CD8-positive, alpha-beta memory T cell (primary cell): ENCODE measurements around the gene SMAP1. TPM values are rescaled to one million over a fixed set of nuclear protein-coding genes. Genes with fewer than 3 reads are reported as not detected.

Experiments
- CTCF ChIA-PET: fragments of 350-600 bp; sonication (Branson Sonifier 250); formaldehyde crosslinking; loops from one replicate; lab custom pipeline; 2021; ENCODE audit warnings: antibody characterized with exemption; lab: Charles Lee
- POLR2A ChIA-PET: fragments of 350-600 bp; sonication (Branson Sonifier 250); formaldehyde crosslinking; loops from one replicate; lab custom pipeline; 2021; ENCODE audit warnings: antibody characterized with exemption; lab: Charles Lee
- DNase-seq, 5 donors: peaks; one replicate each; pipeline versions ENCODE4 v3.0.0 to v3.0.0-alpha.2; 2020 to 2022; ENCODE audit warnings: mixed read lengths in 1 of 5
- H3K27ac ChIP-seq: one replicate; pipeline ENCODE4 v1.7.0; 2013; ENCODE audit warnings: low read depth, mild to moderate bottlenecking, low read length, moderate library complexity
- H3K27me3 ChIP-seq: 2 replicates; pipeline ENCODE4 v1.7.0; 2013; ENCODE audit warnings: low read length, mild to moderate bottlenecking; ENCODE audit not compliant: insufficient read depth, poor library complexity, severe bottlenecking
- H3K36me3 ChIP-seq: 2 replicates; pipeline ENCODE4 v1.7.0; 2013; ENCODE audit warnings: mild to moderate bottlenecking, low read length, moderate library complexity; ENCODE audit not compliant: insufficient read depth
- H3K4me1 ChIP-seq: 2 replicates; pipeline ENCODE4 v1.7.0; 2013; ENCODE audit warnings: mild to moderate bottlenecking, low read length, moderate library complexity; ENCODE audit not compliant: insufficient read depth
- H3K4me3 ChIP-seq: 2 replicates; pipeline ENCODE4 v1.7.0; 2013; ENCODE audit warnings: mild to moderate bottlenecking, low read length
- H3K9me3 ChIP-seq: 2 replicates; pipeline ENCODE4 v1.7.0; 2013; ENCODE audit warnings: mild to moderate bottlenecking, low read length
- H3K27ac Mint-ChIP-seq, 8 donors: one replicate each; pipeline ENCODE4 v1.8.0; 2020 to 2021; ENCODE audit warnings: mixed read lengths in 8 of 8, mild to moderate bottlenecking in 6 of 8, inconsistent platforms in 3 of 8, moderate library complexity in 3 of 8
- H3K27me3 Mint-ChIP-seq, 2 donors: one replicate each; pipeline ENCODE4 v1.8.0; 2020 to 2021; ENCODE audit warnings: mixed read lengths in 2 of 2, mild to moderate bottlenecking in 1 of 2, moderate library complexity in 1 of 2
- H3K36me3 Mint-ChIP-seq, 3 donors: one replicate each; pipeline ENCODE4 v1.8.0; 2020 to 2021; ENCODE audit warnings: mixed read lengths in 3 of 3, inconsistent platforms in 1 of 3, mild to moderate bottlenecking in 1 of 3
- H3K4me1 Mint-ChIP-seq, 3 donors: one replicate each; pipeline ENCODE4 v1.8.0; 2020 to 2021; ENCODE audit warnings: mixed read lengths in 3 of 3, inconsistent platforms in 1 of 3, mild to moderate bottlenecking in 1 of 3
- H3K4me3 Mint-ChIP-seq, 7 donors: one replicate each; pipeline ENCODE4 v1.8.0; 2020 to 2021; ENCODE audit warnings: mixed read lengths in 7 of 7, mild to moderate bottlenecking in 6 of 7, moderate library complexity in 4 of 7, inconsistent platforms in 2 of 7
- H3K9me3 Mint-ChIP-seq, 5 donors: one replicate each; pipeline ENCODE4 v1.8.0; 2020 to 2022; ENCODE audit warnings: mixed read lengths in 5 of 5, mild to moderate bottlenecking in 3 of 5, moderate library complexity in 2 of 5, inconsistent platforms in 1 of 5
- polyA plus RNA-seq: library from polyadenylated mRNA; unstranded; fragments of 300-500 nt; fragmentation: Illumina TruSeq; gene quantifications from one replicate; pipeline ENCODE4 v1.2.3, GENCODE V29; 2021
- total RNA-seq, 2 experiments: library from RNA; stranded (reverse); gene quantifications; one replicate each; pipeline ENCODE4 v1.2.3, GENCODE V29; 2021

Gene SMAP1
- total and polyA plus RNA-seq, 3 experiments from 2014 or later: 20.1 to 29.8 (median 23.8) TPM

GRCh38 chr6:70886661-70887060 is 219.0 kb downstream of the SMAP1 start:
- ChIA-PET CTCF (interaction anchor here (0.7 to 1.1 kb wide), 2 partner anchors 182 to 368 kb away, joined by 3 read pairs; no protein-coding TSS in a partner anchor), POLR2A (no interaction called here)
- DNase-seq: no peak
- Histone ChIP-seq H3K36me3 (no peaks in the 10 kb centered on the region), H3K4me1 (no peaks in the 10 kb centered on the region), H3K27ac (no peak overlapping the region), H3K27me3 (no peaks in the 10 kb centered on the region), H3K9me3 (no peaks in the 10 kb centered on the region), H3K4me3 (no peak overlapping the region)
- no peak overlapping the region for H3K27ac Mint-ChIP-seq
- H3K27me3 Mint-ChIP-seq: peaks cover 4 to 31% of the 10 kb centered on the region in 2 donors
- no peaks in the 10 kb centered on the region for H3K4me1 Mint-ChIP-seq
- no peak overlapping the region for H3K4me3 Mint-ChIP-seq
- H3K36me3 Mint-ChIP-seq: no peaks in the 10 kb centered on the region
- H3K9me3 Mint-ChIP-seq: no peaks in the 10 kb centered on the region

- ChIA-PET POLR2A (no interaction called here), CTCF (no interaction called here)
- no peak overlapping the region for H3K4me3 Mint-ChIP-seq
- H3K36me3 ChIP-seq: no peaks in the 10 kb centered on the region
- H3K27ac Mint-ChIP-seq: no peak overlapping the region
- no peak overlapping the region for H3K27ac ChIP-seq
- no peaks in the 10 kb centered on the region for H3K4me1 ChIP-seq
- DNase-seq: no peak
- no peaks in the 10 kb centered on the region for H3K36me3 Mint-ChIP-seq
- no peaks in the 10 kb centered on the region for H3K27me3 ChIP-seq
- no peak overlapping the region for H3K4me3 ChIP-seq
- no peaks in the 10 kb centered on the region for H3K9me3 Mint-ChIP-seq
- H3K9me3 ChIP-seq: no peaks in the 10 kb centered on the region
- peaks cover 0 to 16% of the 10 kb centered on the region in 2 donors for H3K27me3 Mint-ChIP-seq
- no peaks in the 10 kb centered on the region for H3K4me1 Mint-ChIP-seq
Observed at GRCh38 chr6:70889270-70889669, 221.6 kb downstream of the SMAP1 start.

GRCh38 chr6:70894001-70894400 is 226.3 kb downstream of the SMAP1 start:
- H3K27ac ChIP-seq: no peak overlapping the region
- ChIA-PET POLR2A (no interaction called here), CTCF (interaction anchor here (2.9 kb wide), 1 partner anchor 10 kb away, joined by 13 read pairs; no protein-coding TSS in a partner anchor)
- no peak for DNase-seq
- H3K9me3 ChIP-seq: no peaks in the 10 kb centered on the region
- no peak overlapping the region for H3K4me3 ChIP-seq
- H3K36me3 ChIP-seq: no peaks in the 10 kb centered on the region
- H3K4me3 Mint-ChIP-seq: no peak overlapping the region
- no peaks in the 10 kb centered on the region for H3K4me1 Mint-ChIP-seq
- H3K27me3 ChIP-seq: no peaks in the 10 kb centered on the region
- peaks cover 0 to 19% of the 10 kb centered on the region in 2 donors for H3K27me3 Mint-ChIP-seq
- H3K27ac Mint-ChIP-seq: no peak overlapping the region
- no peaks in the 10 kb centered on the region for H3K36me3 Mint-ChIP-seq
- H3K4me1 ChIP-seq: no peaks in the 10 kb centered on the region
- H3K9me3 Mint-ChIP-seq: no peaks in the 10 kb centered on the region

- no peaks in the 10 kb centered on the region for H3K36me3 ChIP-seq
- Mint-ChIP-seq H3K4me1 (no peaks in the 10 kb centered on the region), H3K27me3 (peaks cover 7 to 28% of the 10 kb centered on the region in 2 donors), H3K4me3 (no peak overlapping the region), H3K9me3 (no peaks in the 10 kb centered on the region), H3K27ac (no peak overlapping the region), H3K36me3 (no peaks in the 10 kb centered on the region)
- ChIA-PET POLR2A (no interaction called here), CTCF (interaction anchor here (3.2 kb wide), 1 partner anchor 15 kb away, joined by 8 read pairs; no protein-coding TSS in a partner anchor)
- H3K27me3 ChIP-seq: no peaks in the 10 kb centered on the region
- no peaks in the 10 kb centered on the region for H3K9me3 ChIP-seq
- H3K27ac ChIP-seq: no peak overlapping the region
- DNase-seq: no peak
- H3K4me3 ChIP-seq: no peak overlapping the region
- H3K4me1 ChIP-seq: no peaks in the 10 kb centered on the region
Observed at GRCh38 chr6:70900047-70900446, 232.4 kb downstream of the SMAP1 start.

GRCh38 chr6:70901324-70901723 is 233.6 kb downstream of the SMAP1 start:
- H3K9me3 Mint-ChIP-seq: no peaks in the 10 kb centered on the region
- POLR2A ChIA-PET: no interaction called here
- CTCF ChIA-PET: no interaction called here

GRCh38 chr6:70903665-70904452 is 236.2 kb downstream of the SMAP1 start:
- POLR2A ChIA-PET: no interaction called here
- no peaks in the 10 kb centered on the region for H3K36me3 ChIP-seq
- H3K27me3 ChIP-seq: no peaks in the 10 kb centered on the region
- H3K9me3 ChIP-seq: no peaks in the 10 kb centered on the region
- Mint-ChIP-seq H3K27me3 (peaks cover 7 to 18% of the 10 kb centered on the region in 2 donors), H3K9me3 (peaks cover 0 to 2% (median 0%) of the 10 kb centered on the region in 5 donors), H3K27ac (no peak overlapping the region), H3K36me3 (no peaks in the 10 kb centered on the region), H3K4me1 (no peaks in the 10 kb centered on the region), H3K4me3 (no peak overlapping the region)
- no peak overlapping the region for H3K4me3 ChIP-seq
- H3K27ac ChIP-seq: no peak overlapping the region
- H3K4me1 ChIP-seq: no peaks in the 10 kb centered on the region
- no peak for DNase-seq
- CTCF ChIA-PET: no interaction called here

More at GRCh38 chr6:70901324-70901723, 233.6 kb downstream of the SMAP1 start:
- no peak overlapping the region for H3K4me3 ChIP-seq
- H3K36me3 ChIP-seq: no peaks in the 10 kb centered on the region
- H3K27me3 Mint-ChIP-seq: peaks cover 7 to 23% of the 10 kb centered on the region in 2 donors
- H3K27ac Mint-ChIP-seq: no peak overlapping the region
- H3K4me1 Mint-ChIP-seq: no peaks in the 10 kb centered on the region
- no peaks in the 10 kb centered on the region for H3K36me3 Mint-ChIP-seq
- DNase-seq: no peak
- H3K9me3 ChIP-seq: no peaks in the 10 kb centered on the region
- H3K4me3 Mint-ChIP-seq: no peak overlapping the region
- no peaks in the 10 kb centered on the region for H3K27me3 ChIP-seq
- H3K27ac ChIP-seq: no peak overlapping the region
- H3K4me1 ChIP-seq: no peaks in the 10 kb centered on the region

GRCh38 chr6:70905742-70906141 is 238.1 kb downstream of the SMAP1 start:
- H3K27me3 Mint-ChIP-seq: peaks cover 10 to 11% of the 10 kb centered on the region in 2 donors
- H3K4me3 ChIP-seq: no peak overlapping the region
- H3K27ac ChIP-seq: no peak overlapping the region
- ChIA-PET POLR2A (no interaction called here), CTCF (no interaction called here)
- no peak for DNase-seq
- H3K27ac Mint-ChIP-seq: no peak overlapping the region
- H3K36me3 Mint-ChIP-seq: no peaks in the 10 kb centered on the region
- no peaks in the 10 kb centered on the region for H3K9me3 ChIP-seq
- H3K4me3 Mint-ChIP-seq: no peak overlapping the region
- no peaks in the 10 kb centered on the region for H3K36me3 ChIP-seq
- no peaks in the 10 kb centered on the region for H3K27me3 ChIP-seq
- no peaks in the 10 kb centered on the region for H3K4me1 ChIP-seq
- peaks cover 0 to 2% (median 0%) of the 10 kb centered on the region in 5 donors for H3K9me3 Mint-ChIP-seq
- H3K4me1 Mint-ChIP-seq: no peaks in the 10 kb centered on the region
